ENCODE results near the gene C16orf92. TPM values are rescaled to one million over a fixed set of nuclear protein-coding genes. Genes with fewer than 3 reads are reported as not detected.

C16orf92 gene
- total and polyA plus RNA-seq, 2 of the 13 experiments (the other 11 are each of a cell fraction or from before 2014, with no cell fraction given) = not detected

DNA sequence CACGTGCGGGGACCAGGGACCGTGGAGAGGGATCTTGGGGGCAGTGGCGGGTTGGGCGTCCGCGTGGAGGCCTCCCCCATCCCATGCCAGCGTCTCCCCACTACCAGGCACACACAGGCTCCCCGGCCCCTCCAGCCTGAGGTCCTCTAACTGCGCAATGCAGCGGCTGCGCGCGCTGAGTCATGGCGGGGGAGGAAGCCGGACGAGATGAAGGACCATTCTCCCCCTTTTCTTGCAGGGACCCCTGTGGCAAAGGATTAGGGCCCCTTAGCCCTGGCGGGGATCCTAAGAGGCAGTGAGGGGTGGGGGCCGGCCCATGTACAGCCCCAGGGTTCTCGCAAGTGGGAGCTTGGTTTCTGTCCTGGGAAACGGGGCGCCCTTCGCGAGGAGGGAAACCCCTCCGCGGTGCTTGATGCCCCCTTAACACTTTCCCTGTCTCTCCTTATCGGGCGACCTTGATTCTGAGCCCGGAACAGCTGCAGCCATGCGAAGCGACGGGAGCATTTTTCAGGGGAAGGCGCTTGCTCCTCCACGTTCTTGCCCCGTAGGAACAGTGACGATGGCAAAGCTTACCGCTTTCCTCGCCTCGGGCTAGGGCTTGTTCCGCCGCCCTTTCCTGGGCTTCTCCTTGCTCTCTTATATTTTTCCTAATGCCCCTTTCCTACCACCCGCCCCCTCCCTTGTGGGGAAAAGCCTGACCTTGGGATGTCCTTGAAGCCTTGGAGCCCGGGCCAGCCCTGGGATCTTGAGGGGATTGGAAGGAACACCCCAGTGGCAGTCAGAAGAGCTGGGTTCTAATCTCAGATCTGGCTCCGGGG is 43.2 kb downstream of the C16orf92 start (continued):
- TF ChIP-seq, protein P1, sequence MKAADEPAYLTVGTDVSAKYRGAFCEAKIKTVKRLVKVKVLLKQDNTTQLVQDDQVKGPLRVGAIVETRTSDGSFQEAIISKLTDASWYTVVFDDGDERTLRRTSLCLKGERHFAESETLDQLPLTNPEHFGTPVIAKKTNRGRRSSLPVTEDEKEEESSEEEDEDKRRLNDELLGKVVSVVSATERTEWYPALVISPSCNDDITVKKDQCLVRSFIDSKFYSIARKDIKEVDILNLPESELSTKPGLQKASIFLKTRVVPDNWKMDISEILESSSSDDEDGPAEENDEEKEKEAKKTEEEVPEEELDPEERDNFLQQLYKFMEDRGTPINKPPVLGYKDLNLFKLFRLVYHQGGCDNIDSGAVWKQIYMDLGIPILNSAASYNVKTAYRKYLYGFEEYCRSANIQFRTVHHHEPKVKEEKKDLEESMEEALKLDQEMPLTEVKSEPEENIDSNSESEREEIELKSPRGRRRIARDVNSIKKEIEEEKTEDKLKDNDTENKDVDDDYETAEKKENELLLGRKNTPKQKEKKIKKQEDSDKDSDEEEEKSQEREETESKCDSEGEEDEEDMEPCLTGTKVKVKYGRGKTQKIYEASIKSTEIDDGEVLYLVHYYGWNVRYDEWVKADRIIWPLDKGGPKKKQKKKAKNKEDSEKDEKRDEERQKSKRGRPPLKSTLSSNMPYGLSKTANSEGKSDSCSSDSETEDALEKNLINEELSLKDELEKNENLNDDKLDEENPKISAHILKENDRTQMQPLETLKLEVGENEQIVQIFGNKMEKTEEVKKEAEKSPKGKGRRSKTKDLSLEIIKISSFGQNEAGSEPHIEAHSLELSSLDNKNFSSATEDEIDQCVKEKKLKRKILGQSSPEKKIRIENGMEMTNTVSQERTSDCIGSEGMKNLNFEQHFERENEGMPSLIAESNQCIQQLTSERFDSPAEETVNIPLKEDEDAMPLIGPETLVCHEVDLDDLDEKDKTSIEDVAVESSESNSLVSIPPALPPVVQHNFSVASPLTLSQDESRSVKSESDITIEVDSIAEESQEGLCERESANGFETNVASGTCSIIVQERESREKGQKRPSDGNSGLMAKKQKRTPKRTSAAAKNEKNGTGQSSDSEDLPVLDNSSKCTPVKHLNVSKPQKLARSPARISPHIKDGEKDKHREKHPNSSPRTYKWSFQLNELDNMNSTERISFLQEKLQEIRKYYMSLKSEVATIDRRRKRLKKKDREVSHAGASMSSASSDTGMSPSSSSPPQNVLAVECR (CRISPR knock-in tag; IDR thresholded peaks at IDR 0.05; ENCODE audit: borderline replicate concordance) = peak; percentile 52
- TF ChIP-seq ZSCAN21 (CRISPR knock-in tag; IDR thresholded peaks at IDR 0.05; ENCODE audit: borderline replicate concordance) (no peak), ZNF577 (CRISPR knock-in tag; IDR thresholded peaks at IDR 0.05; ENCODE audit: borderline replicate concordance, low read depth) (no peak), ZNF136 (CRISPR knock-in tag; IDR thresholded peaks at IDR 0.05; ENCODE audit: low read depth) (no peak), MED13 (CRISPR knock-in tag; IDR thresholded peaks at IDR 0.05) (no peak), ZFX (CRISPR knock-in tag; IDR thresholded peaks at IDR 0.05; ENCODE audit: low read depth) (0 out of 2 replicates have a peak, but pooled peaks have one; percentile 6)
- TF ChIP-seq, protein P2, sequence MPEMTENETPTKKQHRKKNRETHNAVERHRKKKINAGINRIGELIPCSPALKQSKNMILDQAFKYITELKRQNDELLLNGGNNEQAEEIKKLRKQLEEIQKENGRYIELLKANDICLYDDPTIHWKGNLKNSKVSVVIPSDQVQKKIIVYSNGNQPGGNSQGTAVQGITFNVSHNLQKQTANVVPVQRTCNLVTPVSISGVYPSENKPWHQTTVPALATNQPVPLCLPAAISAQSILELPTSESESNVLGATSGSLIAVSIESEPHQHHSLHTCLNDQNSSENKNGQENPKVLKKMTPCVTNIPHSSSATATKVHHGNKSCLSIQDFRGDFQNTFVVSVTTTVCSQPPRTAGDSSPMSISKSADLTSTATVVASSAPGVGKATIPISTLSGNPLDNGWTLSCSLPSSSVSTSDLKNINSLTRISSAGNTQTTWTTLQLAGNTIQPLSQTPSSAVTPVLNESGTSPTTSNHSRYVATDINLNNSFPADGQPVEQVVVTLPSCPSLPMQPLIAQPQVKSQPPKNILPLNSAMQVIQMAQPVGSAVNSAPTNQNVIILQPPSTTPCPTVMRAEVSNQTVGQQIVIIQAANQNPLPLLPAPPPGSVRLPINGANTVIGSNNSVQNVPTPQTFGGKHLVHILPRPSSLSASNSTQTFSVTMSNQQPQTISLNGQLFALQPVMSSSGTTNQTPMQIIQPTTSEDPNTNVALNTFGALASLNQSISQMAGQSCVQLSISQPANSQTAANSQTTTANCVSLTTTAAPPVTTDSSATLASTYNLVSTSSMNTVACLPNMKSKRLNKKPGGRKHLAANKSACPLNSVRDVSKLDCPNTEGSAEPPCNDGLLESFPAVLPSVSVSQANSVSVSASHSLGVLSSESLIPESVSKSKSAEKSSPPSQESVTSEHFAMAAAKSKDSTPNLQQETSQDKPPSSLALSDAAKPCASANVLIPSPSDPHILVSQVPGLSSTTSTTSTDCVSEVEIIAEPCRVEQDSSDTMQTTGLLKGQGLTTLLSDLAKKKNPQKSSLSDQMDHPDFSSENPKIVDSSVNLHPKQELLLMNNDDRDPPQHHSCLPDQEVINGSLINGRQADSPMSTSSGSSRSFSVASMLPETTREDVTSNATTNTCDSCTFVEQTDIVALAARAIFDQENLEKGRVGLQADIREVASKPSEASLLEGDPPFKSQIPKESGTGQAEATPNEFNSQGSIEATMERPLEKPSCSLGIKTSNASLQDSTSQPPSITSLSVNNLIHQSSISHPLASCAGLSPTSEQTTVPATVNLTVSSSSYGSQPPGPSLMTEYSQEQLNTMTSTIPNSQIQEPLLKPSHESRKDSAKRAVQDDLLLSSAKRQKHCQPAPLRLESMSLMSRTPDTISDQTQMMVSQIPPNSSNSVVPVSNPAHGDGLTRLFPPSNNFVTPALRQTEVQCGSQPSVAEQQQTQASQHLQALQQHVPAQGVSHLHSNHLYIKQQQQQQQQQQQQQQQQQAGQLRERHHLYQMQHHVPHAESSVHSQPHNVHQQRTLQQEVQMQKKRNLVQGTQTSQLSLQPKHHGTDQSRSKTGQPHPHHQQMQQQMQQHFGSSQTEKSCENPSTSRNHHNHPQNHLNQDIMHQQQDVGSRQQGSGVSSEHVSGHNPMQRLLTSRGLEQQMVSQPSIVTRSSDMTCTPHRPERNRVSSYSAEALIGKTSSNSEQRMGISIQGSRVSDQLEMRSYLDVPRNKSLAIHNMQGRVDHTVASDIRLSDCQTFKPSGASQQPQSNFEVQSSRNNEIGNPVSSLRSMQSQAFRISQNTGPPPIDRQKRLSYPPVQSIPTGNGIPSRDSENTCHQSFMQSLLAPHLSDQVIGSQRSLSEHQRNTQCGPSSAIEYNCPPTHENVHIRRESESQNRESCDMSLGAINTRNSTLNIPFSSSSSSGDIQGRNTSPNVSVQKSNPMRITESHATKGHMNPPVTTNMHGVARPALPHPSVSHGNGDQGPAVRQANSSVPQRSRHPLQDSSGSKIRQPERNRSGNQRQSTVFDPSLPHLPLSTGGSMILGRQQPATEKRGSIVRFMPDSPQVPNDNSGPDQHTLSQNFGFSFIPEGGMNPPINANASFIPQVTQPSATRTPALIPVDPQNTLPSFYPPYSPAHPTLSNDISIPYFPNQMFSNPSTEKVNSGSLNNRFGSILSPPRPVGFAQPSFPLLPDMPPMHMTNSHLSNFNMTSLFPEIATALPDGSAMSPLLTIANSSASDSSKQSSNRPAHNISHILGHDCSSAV (CRISPR knock-in tag; IDR thresholded peaks at IDR 0.05; ENCODE audit: borderline replicate concordance) = no peak
- TF ChIP-seq, protein P3, sequence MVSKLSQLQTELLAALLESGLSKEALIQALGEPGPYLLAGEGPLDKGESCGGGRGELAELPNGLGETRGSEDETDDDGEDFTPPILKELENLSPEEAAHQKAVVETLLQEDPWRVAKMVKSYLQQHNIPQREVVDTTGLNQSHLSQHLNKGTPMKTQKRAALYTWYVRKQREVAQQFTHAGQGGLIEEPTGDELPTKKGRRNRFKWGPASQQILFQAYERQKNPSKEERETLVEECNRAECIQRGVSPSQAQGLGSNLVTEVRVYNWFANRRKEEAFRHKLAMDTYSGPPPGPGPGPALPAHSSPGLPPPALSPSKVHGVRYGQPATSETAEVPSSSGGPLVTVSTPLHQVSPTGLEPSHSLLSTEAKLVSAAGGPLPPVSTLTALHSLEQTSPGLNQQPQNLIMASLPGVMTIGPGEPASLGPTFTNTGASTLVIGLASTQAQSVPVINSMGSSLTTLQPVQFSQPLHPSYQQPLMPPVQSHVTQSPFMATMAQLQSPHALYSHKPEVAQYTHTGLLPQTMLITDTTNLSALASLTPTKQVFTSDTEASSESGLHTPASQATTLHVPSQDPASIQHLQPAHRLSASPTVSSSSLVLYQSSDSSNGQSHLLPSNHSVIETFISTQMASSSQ (IDR thresholded peaks at IDR 0.05; ENCODE audit: low read depth) = no peak
- TF ChIP-seq, protein P3 (CRISPR knock-in tag; IDR thresholded peaks at IDR 0.05; ENCODE audit: borderline replicate concordance) = no peak
